Thyroid gland (tissue), 4 donors: ENCODE results near the gene ADPRS.

Experiments
- POLR2A ChIP-seq, 2 donors: fragments of 450-650 bp; IDR thresholded peaks; one replicate each; pipeline ENCODE4 v1.6.1; 2017; ENCODE audit warnings: antibody characterized with exemption in 2 of 2, mild to moderate bottlenecking in 2 of 2, moderate library complexity in 1 of 2
- TF ChIP-seq, protein P1 (sequence below), 6 experiments: fragments of 200-600 bp in 3 of 6; fragments of 450-650 bp in 3 of 6; sonication (generic) in 3 of 6; IDR thresholded peaks; one replicate each; pipeline ENCODE4 v1.5.1; 2016 to 2019; ENCODE audit warnings: antibody characterized with exemption in 6 of 6, mild to moderate bottlenecking in 2 of 6, inconsistent platforms in 1 of 6, moderate library complexity in 1 of 6

DNA sequence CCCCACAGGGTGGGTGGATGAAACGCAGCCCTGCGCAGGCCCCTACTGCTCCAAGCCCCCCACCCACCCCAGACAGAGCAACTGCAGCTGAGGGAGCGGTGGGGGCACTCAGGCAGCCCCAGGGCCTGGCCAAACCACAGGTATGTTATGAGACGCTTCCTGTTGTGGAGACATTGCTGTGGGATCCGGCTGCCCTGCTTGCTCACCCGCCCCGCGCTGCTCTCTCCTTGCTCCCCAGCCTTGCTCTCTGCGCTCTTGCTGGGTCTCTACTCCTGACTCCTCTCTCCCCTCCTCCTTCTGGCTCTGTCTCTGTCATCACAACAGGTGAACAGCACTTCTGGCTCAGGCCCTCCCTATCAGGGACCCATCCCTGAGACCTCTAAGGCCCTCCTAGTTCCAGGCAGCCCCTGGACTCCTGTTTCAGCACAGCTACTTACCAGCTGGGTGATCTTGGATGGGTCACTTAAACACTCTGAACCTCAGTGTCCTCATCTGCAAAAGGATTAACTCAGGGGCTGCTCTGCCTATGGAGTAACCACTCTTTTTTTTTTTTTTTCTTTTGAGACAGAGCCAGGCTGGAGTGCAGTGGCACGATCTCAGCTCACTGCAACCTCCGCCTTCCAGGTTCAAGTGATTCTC lies 20.5 kb downstream of the ADPRS start:
- no peak for TF ChIP-seq POLR2A (IDR thresholded peaks at IDR 0.05)
- TF ChIP-seq, protein P1, sequence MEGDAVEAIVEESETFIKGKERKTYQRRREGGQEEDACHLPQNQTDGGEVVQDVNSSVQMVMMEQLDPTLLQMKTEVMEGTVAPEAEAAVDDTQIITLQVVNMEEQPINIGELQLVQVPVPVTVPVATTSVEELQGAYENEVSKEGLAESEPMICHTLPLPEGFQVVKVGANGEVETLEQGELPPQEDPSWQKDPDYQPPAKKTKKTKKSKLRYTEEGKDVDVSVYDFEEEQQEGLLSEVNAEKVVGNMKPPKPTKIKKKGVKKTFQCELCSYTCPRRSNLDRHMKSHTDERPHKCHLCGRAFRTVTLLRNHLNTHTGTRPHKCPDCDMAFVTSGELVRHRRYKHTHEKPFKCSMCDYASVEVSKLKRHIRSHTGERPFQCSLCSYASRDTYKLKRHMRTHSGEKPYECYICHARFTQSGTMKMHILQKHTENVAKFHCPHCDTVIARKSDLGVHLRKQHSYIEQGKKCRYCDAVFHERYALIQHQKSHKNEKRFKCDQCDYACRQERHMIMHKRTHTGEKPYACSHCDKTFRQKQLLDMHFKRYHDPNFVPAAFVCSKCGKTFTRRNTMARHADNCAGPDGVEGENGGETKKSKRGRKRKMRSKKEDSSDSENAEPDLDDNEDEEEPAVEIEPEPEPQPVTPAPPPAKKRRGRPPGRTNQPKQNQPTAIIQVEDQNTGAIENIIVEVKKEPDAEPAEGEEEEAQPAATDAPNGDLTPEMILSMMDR (IDR thresholded peaks at IDR 0.05), result no peak
